GM21423 (cell line): ENCODE measurements around the gene CCDC121.
"Not testable (repeated sequence)": the region's sequence is repeated elsewhere in the genome, so short reads cannot be mapped to it uniquely, and the experiment has no call there.

Source experiments
- ATAC-seq: cut with Tn5 transposase; IDR thresholded peaks from one replicate; pipeline ENCODE4 v1.9.1; 2021; ENCODE audit warnings: mild to moderate bottlenecking, moderate library complexity; ENCODE audit not compliant: unreplicated experiment

Gene CCDC121

GRCh38 chr2:27638037-27638637 is 9.3 kb upstream of the CCDC121 start:
- no peak for ATAC-seq

GRCh38 chr2:27636766-27637165 is 8.0 kb upstream of the CCDC121 start:
- ATAC-seq = no peak

- ATAC-seq = no peak
These were observed 5.5 kb upstream of the CCDC121 start for GRCh38 chr2:27634291-27634690.

DNA sequence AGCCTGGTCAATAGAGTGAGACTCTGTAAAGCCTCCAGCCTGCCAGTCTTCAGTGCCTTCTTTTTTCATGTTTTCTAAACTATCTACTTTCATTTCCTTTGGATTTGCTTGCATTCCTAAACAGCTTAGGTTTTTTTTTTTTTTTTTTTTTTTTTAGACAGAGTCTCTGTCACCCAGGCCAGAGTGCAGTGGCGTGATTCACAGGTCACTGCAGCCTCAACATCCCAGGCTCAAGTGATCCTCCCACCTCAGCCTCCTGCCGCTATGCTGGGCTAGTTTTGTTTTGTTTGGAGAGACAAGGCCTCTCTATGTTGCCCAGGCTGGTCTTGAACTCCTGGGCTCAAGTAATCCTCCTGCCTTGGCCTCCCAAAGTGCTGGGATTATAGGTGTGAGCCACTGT is 1.4 kb upstream of the CCDC121 start:
- ATAC-seq = not testable (repeated sequence)

- ATAC-seq = peak; percentile 24
These were observed 647 bp downstream of the CCDC121 start for GRCh38 chr2:27627963-27628766.

DNA sequence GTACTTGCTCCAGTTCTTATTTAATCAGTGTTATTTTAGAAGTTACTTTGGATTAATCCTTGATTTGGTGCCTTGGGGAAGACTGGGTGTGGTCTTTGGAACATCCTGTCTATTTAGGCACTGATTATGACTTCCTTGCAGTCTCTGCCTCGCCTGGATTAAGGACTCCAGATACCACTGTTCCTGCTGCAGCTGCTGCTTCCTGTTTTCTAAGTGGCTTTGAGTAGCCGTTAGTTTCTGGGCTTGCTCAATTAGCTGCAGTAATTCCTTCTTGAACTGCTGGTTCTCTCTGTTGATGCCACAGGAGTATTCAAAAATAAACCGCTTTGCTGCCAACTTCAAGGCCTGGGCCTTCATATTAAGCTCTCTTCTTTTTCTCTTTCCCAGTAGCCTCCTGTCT is 1.9 kb downstream of the CCDC121 start:
- not testable (repeated sequence) for ATAC-seq

- ATAC-seq = not testable (repeated sequence)
These were observed 2.5 kb downstream of the CCDC121 start for GRCh38 chr2:27626323-27626722.

- ATAC-seq = no peak
These were observed 3.9 kb downstream of the CCDC121 start for GRCh38 chr2:27624943-27625342.

- no peak for ATAC-seq
These were observed 5.9 kb downstream of the CCDC121 start for GRCh38 chr2:27622921-27623384.

- no peak for ATAC-seq
These were observed 7.3 kb downstream of the CCDC121 start for GRCh38 chr2:27621524-27621923.

- ATAC-seq = no peak
These were observed 13.5 kb downstream of the CCDC121 start for GRCh38 chr2:27615316-27615715.

DNA sequence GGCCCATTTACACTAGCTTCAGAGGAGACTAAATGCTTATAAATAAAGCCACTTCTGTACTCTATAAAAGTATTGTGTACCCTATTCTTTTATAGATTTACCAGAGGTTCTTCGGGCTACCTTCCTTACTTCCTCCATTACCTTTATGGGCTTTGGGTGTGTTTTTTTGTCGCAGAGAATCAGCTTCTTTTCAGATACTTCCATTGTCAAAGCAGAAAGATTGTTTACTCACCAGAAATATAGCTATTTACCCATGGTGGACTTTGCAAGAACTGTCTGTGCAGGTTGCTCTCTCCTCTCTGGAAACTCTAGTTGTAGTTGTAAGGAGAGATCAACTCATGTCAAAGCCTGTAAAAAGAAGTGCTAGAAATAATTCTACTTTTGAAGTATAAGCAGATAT is 14.8 kb downstream of the CCDC121 start:
- ATAC-seq = no peak

GRCh38 chr2:27606611-27607010 is 22.2 kb downstream of the CCDC121 start:
- no peak for ATAC-seq

DNA sequence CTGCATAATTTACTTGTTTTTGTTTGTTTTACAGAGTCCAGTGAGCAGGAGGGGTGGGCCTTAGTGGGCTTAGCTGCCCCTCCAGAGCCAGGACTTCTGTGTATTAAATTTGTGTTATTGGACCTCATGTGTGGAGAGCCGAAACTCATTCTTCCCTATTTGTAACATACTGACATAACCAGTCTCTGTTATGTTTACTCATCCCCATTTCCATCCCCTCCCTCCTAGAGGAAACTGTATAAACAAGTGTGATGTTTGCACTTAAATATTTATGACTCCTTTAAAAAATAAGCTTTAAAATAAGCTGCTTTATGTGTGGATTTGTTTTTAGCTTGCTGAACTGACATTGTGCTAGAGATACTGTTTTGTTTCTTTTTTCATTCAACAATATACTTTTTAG is 32.2 kb downstream of the CCDC121 start:
- ATAC-seq = no peak

- ATAC-seq = not testable (repeated sequence)
These were observed 33.4 kb downstream of the CCDC121 start for GRCh38 chr2:27595412-27595811.

DNA sequence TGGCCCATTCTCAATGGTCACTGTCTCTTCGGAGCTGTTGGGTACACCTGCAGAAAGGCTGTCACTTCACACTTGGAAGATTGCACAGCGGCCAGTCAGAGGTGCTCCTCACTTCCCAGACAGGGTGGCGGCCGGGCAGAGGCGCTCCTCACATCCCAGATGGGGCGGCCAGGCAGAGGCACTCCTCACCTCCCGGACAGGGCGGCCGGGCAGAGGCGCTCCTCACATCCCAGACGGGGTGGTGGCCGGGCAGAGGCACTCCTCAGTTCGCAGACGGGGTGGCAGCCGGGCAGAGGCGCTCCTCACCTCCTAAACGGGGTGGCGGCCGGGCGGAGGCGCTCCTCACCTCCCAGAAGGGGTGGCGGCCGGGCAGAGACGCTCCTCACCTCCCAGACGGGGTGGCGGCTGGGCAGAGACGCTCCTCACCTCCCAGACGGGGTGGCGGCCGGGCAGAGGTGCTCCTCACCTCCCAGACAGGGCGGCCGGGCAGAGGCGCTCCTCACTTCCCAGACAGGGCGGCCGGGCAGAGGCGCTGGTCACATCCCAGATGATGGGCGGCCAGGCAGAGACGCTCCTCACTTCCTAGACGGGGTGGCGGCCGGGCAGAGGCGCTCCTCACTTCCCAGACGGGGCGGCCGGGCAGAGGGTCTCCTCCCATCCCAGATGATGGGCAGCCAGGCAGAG is 34.6 kb downstream of the CCDC121 start:
- not testable (repeated sequence) for ATAC-seq

DNA sequence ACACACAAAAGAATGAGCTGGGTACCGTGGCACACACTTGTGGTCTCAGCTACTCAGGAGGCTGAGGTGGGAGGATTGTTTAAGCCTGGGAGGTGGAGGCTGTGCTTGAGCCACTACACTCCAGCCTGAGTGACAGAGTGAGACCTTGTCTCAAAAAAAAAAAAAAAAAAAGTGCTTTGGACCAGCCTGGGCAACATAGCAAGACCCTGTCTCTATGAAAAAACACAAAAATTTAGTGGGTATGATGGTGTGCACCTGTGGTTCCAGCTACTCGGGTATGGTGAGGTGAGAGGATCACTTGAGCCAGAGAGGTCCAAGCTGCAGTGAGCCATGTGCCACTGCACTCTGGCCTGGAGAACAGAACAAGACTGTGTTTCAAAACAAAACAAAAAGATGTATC is 35.6 kb downstream of the CCDC121 start:
- ATAC-seq = no peak

- ATAC-seq = no peak
These were observed 37.1 kb downstream of the CCDC121 start for GRCh38 chr2:27591745-27592144.

DNA sequence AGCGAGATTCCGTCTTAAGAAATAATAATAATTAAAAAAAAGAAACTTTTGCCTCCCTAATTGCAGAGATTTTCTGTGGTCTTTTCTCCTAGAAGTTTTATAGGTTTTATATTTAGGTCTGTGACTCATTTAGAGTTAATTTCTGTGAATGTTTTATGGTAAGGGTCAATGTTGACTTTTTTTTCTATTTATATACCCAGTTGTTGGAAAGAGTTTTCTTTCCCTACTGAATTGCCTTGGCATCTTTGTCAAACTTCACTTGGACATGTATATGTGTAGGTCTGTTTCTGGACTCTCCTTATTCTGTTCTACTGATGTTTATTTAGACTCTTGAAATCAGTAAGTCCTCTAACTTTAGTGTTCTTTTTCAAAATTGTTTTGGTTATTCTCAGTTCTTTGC is 40.5 kb downstream of the CCDC121 start:
- no peak for ATAC-seq

- no peak for ATAC-seq
These were observed 41.8 kb downstream of the CCDC121 start for GRCh38 chr2:27587025-27587424.

GRCh38 chr2:27584597-27584996 is 44.2 kb downstream of the CCDC121 start:
- ATAC-seq = no peak

DNA sequence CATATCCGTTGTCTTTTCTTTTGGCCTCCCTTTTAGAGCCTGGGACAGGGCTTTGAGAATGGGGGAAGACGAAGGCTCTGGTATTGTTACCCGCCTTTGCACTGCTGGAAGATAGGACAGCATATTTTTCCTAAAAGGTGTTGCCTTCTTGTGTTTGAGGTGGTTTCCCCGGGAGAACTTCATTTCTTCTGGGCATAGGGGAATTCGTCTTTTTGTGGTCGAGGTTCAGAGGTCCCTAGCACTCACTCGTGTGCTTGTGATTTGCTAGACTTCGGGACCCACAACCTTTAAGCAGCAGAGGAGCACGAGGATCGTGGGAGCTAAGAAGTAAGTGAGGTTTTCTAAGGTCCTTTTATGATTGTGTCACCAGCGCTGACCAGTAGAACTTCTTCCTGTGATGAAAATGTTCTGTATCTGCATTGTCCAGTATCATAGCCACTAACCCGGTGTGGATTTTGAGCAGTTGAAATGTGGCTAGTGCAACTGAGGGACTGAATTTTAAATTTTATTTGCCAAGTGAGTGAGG is 45.4 kb downstream of the CCDC121 start:
- peak; percentile 9 for ATAC-seq
